GM18861 (cell line): ENCODE measurements around the gene LPAR1.
A peak's percentile ranks its signal among the peaks of the same experiment; 100 is the strongest.

Experiments used
- ATAC-seq: cut with Tn5 transposase; IDR thresholded peaks from one replicate; pipeline ENCODE4 v1.9.1; 2021; ENCODE audit not compliant: unreplicated experiment

LPAR1 gene

GRCh38 chr9:110967196-110967595, 71.1 kb downstream of the LPAR1 start:
- no peak for ATAC-seq

GRCh38 chr9:110960288-110960687, 78.0 kb downstream of the LPAR1 start:
- no peak for ATAC-seq

GRCh38 chr9:110958847-110959246, 79.4 kb downstream of the LPAR1 start:
- no peak for ATAC-seq

- ATAC-seq: no peak
Measured at GRCh38 chr9:110954822-110955291, 83.4 kb downstream of the LPAR1 start.

GRCh38 chr9:110952540-110952859, 85.8 kb downstream of the LPAR1 start:
- ATAC-seq: no peak

- no peak for ATAC-seq
Measured at GRCh38 chr9:110951805-110952539, 86.3 kb downstream of the LPAR1 start.

- no peak for ATAC-seq
Measured at GRCh38 chr9:110950041-110950645, 88.1 kb downstream of the LPAR1 start.

- ATAC-seq: no peak
Measured at GRCh38 chr9:110949081-110949480, 89.2 kb downstream of the LPAR1 start.

GRCh38 chr9:110947491-110948044, 90.7 kb downstream of the LPAR1 start:
- ATAC-seq: no peak

- ATAC-seq: no peak
Measured at GRCh38 chr9:110942522-110942921, 95.7 kb downstream of the LPAR1 start.

GRCh38 chr9:110940951-110941557, 97.2 kb downstream of the LPAR1 start:
- ATAC-seq: no peak

- no peak for ATAC-seq
Measured at GRCh38 chr9:110939573-110939972, 98.7 kb downstream of the LPAR1 start.

GRCh38 chr9:110939047-110939446, 99.2 kb downstream of the LPAR1 start:
- ATAC-seq: no peak

- no peak for ATAC-seq
Measured at GRCh38 chr9:110938242-110938641, 100.0 kb downstream of the LPAR1 start.

- no peak for ATAC-seq
Measured at GRCh38 chr9:110936719-110937452, 101.4 kb downstream of the LPAR1 start.

GRCh38 chr9:110936237-110936636, 102.0 kb downstream of the LPAR1 start:
- ATAC-seq: no peak

GRCh38 chr9:110935829-110936228, 102.4 kb downstream of the LPAR1 start:
- ATAC-seq: no peak

GRCh38 chr9:110933350-110934001, 104.8 kb downstream of the LPAR1 start:
- peak; percentile 72 for ATAC-seq

- no peak for ATAC-seq
Measured at GRCh38 chr9:110932863-110933262, 105.4 kb downstream of the LPAR1 start.

GRCh38 chr9:110928599-110928998, 109.7 kb downstream of the LPAR1 start:
- ATAC-seq: no peak
